IgD-negative memory B cell (primary cell): Measurements from ENCODE around the gene NMRK2. TPM values are rescaled to one million over a fixed set of nuclear protein-coding genes. Genes with fewer than 3 reads are reported as not detected.
"Not testable (repeated sequence)": the region's sequence is repeated elsewhere in the genome, so short reads cannot be mapped to it uniquely, and the experiment has no call there.

ENCODE experiments used
- H3K27ac Mint-ChIP-seq, 3 donors: one replicate each; pipeline ENCODE4 v1.8.0; 2020 to 2022; ENCODE audit warnings: mild to moderate bottlenecking in 3 of 3, mixed read lengths in 3 of 3, moderate library complexity in 1 of 3
- H3K27me3 Mint-ChIP-seq: one replicate; pipeline ENCODE4 v1.8.0; 2021; ENCODE audit warnings: mixed read lengths
- H3K36me3 Mint-ChIP-seq: one replicate; pipeline ENCODE4 v1.8.0; 2020; ENCODE audit warnings: mild to moderate bottlenecking, mixed read lengths
- H3K4me1 Mint-ChIP-seq, 3 donors: one replicate each; pipeline ENCODE4 v1.8.0; 2020 to 2022; ENCODE audit warnings: mixed read lengths in 3 of 3, mild to moderate bottlenecking in 1 of 3
- H3K4me3 Mint-ChIP-seq, 4 donors: one replicate each; pipeline ENCODE4 v1.8.0; 2020 to 2022; ENCODE audit warnings: mild to moderate bottlenecking in 4 of 4, mixed read lengths in 4 of 4, moderate library complexity in 3 of 4
- H3K9me3 Mint-ChIP-seq, 3 donors: one replicate each; pipeline ENCODE4 v1.8.0; 2020 to 2021; ENCODE audit warnings: mixed read lengths in 3 of 3, mild to moderate bottlenecking in 1 of 3
- polyA plus RNA-seq: library from polyadenylated mRNA; unstranded; fragments of 300-500 nt; fragmentation: Illumina TruSeq; gene quantifications from one replicate; pipeline ENCODE4 v1.2.3, GENCODE V29; 2021

Gene NMRK2
- polyA plus RNA-seq, 1 donor from 2014 or later, result not detected

DNA sequence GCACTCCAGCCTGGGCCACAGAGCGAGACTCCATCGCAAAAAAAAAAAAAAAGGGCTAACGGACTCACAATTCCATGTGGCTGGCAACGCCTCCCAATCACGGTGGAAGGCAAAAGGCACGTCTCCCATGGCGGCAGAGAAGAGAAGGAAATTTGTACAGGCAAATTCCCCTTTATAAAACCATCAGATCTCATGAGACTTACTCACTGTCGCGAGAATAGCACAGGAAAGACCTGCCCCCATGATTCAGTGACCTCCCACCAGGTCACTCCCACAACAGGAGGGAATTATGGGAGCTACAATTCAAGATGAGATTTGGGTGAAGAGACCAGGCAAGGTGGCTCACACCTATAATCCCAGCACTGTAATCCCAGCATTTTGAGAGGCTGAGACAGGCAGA lies 18.7 kb upstream of the NMRK2 start:
- peaks cover 4% of the 10 kb centered on the region for H3K36me3 Mint-ChIP-seq
- H3K27ac Mint-ChIP-seq, result no peak overlapping the region
- H3K4me1 Mint-ChIP-seq, result peaks cover 0 to 4% (median 0%) of the 10 kb centered on the region in 3 donors
- H3K4me3 Mint-ChIP-seq, result no peak overlapping the region
- peaks cover 7% of the 10 kb centered on the region for H3K27me3 Mint-ChIP-seq
- H3K9me3 Mint-ChIP-seq, result peaks cover 4 to 5% (median 4%) of the 10 kb centered on the region in 3 donors

DNA sequence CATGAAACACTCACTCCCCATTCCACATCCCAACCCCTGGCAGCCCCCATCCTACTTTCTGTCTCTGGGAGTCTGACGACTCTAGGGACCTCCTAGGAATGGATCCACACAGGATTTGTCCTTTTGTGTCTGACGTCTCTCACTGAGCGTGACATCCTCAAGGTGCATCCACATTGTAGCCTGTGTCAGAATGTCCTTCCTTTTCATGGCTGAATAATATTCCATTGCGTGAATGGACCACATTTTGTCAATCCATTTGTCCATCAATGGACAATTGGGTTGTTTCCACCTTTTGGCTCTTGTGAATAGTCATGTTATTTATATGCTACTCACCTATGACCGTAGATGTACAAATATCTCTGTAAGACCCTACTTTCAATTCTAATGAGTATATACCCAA lies 16.8 kb upstream of the NMRK2 start:
- H3K4me1 Mint-ChIP-seq, result peaks cover 0 to 4% (median 0%) of the 10 kb centered on the region in 3 donors
- no peak overlapping the region for H3K4me3 Mint-ChIP-seq
- H3K27me3 Mint-ChIP-seq, result peaks cover 7% of the 10 kb centered on the region
- H3K36me3 Mint-ChIP-seq, result peaks cover 2% of the 10 kb centered on the region
- no peak overlapping the region for H3K27ac Mint-ChIP-seq
- H3K9me3 Mint-ChIP-seq, result peaks cover 2 to 4% (median 4%) of the 10 kb centered on the region in 3 donors

DNA sequence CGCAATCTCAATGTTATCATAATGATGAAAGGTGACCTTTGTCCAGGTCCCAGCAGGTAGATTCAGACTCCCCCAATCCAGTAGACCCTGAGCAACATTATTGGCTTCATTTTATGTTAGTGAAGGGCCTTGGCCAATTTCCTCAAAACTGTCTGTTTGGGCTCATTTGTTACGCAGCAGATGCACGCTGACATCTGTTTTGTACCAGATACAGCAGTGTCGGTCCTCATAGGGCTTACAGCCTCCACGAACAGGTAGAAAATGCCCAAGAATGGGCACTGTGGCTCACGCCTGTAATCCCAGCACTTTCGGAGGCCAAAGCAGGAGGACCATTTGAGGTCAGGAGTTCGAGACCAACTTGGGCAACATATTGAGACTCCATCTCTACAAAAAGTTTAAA lies 13.1 kb upstream of the NMRK2 start:
- Mint-ChIP-seq H3K36me3 (no peaks in the 10 kb centered on the region), H3K4me1 (peaks cover 0 to 4% (median 0%) of the 10 kb centered on the region in 3 donors), H3K4me3 (no peak overlapping the region), H3K27me3 (peaks cover 7% of the 10 kb centered on the region), H3K9me3 (peaks cover 7 to 11% (median 8%) of the 10 kb centered on the region in 3 donors), H3K27ac (no peak overlapping the region)

DNA sequence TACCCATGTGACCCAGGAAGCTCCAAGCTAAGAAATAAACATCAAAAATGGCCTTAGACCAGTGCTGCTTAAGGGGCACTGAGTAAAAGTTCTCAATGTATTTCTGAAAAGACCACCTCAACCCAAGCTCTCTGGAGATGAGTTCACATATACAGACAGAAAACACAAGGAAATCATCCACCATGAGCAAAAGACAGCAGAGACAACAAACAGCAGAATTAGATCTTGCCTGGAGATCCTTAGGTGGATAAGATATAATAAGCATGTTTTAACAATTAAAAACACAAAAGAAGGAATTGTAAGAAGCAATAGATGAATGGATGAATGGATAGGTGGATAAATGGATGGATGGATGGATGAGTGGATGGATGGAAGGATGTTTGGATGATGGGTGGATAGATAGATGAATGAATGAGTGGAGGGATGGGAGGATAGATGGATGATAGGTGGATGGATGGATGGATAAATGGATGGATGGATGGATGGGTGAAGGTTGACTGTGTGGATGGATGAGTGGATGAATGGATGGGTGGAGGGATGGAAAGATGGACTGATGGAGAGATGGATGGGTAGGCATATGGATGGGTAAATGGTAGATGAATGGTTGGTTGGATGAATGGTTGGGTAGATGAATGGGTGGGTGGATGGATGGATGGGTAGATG lies 9.6 kb upstream of the NMRK2 start:
- Mint-ChIP-seq H3K4me1 (no peaks in the 10 kb centered on the region), H3K27ac (no peak overlapping the region)

DNA sequence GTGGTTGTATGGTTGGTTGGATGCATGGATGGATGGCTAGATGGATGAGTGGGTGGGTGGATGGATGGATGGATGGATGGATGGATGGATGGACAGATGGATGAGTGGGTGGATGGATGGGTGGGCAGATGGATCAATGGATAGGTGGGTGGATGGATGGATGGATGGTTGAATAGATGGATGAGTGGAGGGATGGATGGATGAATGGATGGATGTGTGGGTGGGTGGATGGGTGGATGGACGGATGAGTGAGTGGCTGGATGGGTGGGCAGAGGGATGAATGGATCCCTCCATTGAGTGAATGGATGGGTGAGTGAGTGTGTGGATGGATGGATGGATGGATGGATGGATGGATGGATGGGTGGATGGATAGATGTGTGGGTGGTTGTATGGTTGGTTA lies 9.0 kb upstream of the NMRK2 start:
- Mint-ChIP-seq H3K9me3 (peaks cover 4 to 9% (median 7%) of the 10 kb centered on the region in 3 donors), H3K36me3 (no peaks in the 10 kb centered on the region), H3K27ac (no peak overlapping the region), H3K27me3 (peaks cover 3% of the 10 kb centered on the region), H3K4me1 (no peaks in the 10 kb centered on the region), H3K4me3 (no peak overlapping the region)

More for the DNA sequence above, 9.6 kb upstream of the NMRK2 start:
- Mint-ChIP-seq H3K27me3 (peaks cover 2% of the 10 kb centered on the region), H3K4me3 (peak overlapping the region in 1 of 4 donors; percentile 2), H3K36me3 (no peaks in the 10 kb centered on the region), H3K9me3 (peaks cover 4 to 9% (median 7%) of the 10 kb centered on the region in 3 donors)

DNA sequence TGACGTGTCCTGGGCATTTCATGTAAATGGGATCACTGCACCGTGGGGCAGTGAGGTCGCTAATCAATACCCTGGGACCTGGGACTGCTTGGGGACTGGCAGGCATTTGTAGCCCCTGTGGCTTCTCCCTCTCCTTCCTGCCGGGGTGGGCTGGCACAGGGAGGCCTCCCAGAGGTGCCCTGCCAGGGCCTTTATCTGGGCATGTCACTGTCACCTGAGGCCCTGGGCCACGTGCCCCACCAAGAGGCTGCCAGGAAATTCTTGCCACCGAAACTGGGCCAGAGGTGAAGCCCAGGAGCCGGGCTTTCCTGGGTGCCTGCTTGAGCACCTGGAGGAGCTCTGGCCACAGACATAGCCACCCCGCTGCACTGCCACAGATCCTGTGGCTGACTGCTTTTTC lies 1.8 kb upstream of the NMRK2 start:
- Mint-ChIP-seq H3K36me3 (no peaks in the 10 kb centered on the region), H3K4me1 (no peaks in the 10 kb centered on the region), H3K27me3 (peaks cover 23% of the 10 kb centered on the region), H3K9me3 (no peaks in the 10 kb centered on the region), H3K4me3 (no peak overlapping the region), H3K27ac (no peak overlapping the region)

DNA sequence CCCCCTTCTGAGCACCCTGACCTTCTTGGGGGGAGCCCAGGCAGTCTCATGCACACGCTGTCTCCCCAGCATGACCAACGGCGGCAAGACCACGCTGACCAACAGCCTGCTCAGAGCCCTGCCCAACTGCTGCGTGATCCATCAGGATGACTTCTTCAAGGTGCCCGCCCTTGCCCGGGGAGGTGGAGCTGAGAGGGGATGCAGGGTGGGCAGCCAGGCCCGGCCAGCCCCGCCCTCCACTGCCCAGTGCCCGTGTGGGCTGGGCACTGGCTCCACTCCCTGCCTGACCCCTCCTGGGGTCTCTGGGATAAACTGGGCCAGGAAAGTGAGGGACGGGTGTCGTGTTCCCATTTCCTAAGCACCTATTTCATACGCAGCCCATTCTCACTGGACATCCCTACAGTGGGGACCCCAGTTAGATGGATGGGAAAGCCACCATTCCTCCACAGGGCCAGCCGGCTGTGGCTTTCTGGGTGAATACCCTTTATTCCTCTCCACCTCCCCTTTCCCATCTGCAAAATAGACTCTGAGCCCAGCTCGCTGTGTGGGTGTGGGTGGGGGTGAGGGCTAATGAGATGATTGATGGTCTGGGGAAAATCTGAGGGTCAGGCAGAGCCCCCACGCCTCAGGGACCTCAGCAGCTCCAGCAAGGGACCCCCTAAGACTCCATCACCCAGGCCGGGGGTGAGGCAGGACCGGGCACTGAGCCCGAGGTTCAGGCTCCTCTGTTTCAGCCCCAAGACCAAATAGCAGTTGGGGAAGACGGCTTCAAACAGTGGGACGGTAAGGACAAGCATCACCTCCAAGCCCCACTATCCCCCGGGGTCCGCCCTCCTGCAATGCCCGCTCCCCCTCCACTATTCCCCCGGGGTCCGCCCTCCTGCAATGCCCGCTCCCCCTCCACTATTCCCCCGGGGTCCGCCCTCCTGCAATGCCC lies 3.9 kb downstream of the NMRK2 start:
- Mint-ChIP-seq H3K4me1 (no peaks in the 10 kb centered on the region), H3K27me3 (peaks cover 14% of the 10 kb centered on the region), H3K27ac (no peak overlapping the region), H3K36me3 (no peaks in the 10 kb centered on the region), H3K4me3 (no peak overlapping the region), H3K9me3 (no peaks in the 10 kb centered on the region)

DNA sequence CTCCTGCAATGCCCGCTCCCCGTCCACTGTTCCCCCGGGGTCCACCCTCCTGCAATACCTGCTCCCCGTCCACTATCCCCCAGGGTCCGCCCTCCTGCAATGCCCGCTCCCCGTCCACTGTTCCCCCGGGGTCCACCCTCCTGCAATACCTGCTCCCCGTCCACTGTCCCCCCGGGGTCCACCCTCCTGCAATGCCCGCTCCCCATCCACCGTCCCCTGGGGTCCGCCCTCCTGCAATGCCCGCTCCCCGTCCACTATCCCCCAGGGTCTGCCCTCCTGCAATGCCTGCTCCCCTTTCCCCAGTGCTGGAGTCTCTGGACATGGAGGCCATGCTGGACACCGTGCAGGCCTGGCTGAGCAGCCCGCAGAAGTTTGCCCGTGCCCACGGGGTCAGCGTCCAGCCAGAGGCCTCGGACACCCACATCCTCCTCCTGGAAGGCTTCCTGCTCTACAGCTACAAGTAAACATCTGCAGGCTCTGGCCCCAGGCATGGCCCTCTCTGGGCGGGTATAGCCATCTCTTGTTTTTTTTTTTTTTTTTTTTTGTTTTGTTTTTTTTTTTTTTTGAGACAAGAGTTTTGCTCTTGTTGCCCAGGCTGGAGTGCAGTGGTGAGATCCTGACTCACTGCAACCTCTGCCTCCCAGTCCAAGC lies 5.6 kb downstream of the NMRK2 start:
- H3K4me1 Mint-ChIP-seq, H3K27me3 Mint-ChIP-seq, H3K4me3 Mint-ChIP-seq, H3K27ac Mint-ChIP-seq, H3K36me3 Mint-ChIP-seq, H3K9me3 Mint-ChIP-seq: not testable (repeated sequence)

DNA sequence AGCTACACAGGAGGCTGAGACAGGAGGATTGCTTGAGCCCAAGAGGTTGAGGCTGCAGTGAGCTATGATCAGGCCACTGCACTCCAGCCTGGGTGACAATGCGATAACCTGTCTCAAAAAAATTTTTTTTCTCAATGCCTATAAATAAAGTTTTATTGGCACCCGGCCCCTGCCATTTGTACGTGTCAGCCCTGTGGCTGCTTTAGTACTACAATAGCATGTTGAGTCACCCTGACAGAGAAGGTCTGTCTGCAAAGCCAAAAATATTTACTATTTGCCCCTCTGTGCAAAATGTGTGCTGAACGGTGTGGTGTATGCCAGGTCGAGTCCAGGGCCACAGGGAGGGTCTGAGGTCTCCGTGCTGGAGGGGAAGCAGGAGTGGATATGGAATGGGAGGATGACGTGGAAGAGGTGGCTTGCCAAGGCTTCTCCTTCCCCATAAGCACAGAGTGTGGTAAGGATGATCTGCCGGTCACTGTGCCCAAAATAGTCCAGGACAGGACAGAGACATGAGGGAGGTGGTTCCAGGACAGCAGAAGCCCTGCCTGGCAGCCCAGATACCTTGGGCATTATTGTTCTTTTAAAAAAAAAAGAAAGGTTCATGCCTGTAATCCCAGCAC lies 10.0 kb downstream of the NMRK2 start:
- Mint-ChIP-seq H3K27ac (no peak overlapping the region), H3K36me3 (no peaks in the 10 kb centered on the region), H3K4me1 (peaks cover 0 to 2% (median 0%) of the 10 kb centered on the region in 3 donors), H3K4me3 (no peak overlapping the region), H3K9me3 (no peaks in the 10 kb centered on the region), H3K27me3 (no peaks in the 10 kb centered on the region)

DNA sequence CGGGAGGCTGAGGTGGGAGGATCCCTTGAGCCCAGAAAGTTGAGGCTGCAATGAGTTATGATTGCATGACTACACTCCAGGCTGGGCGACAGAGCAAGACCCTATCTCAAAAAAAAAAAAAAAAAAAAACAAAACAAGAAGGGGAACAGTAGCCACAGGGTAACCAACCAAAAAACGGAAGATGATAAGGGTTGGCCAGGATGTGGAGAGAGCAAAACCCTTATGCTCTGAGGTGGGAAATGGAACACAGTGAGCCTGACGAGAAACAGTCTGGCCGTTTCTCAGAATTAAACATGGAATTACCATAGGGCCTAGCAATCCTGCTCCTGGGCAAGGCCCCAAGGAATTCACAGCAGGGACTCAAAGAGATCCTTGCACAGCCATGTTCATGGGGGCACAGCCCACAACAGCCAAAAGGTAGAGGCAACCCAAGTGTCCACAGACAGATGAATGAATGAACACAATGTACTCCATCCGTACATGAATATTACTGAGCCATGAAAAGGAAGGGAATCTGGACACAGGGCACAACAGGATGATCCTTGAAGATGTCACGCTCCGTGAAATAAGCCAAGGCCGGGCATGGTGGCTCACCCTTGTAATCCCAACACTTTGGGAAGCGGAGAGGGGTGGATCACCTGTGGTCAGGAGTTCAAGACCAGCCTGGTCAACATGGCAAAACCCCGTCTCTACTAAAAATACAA lies 11.3 kb downstream of the NMRK2 start:
- H3K27me3 Mint-ChIP-seq, result peaks cover 3% of the 10 kb centered on the region
- no peak overlapping the region for H3K4me3 Mint-ChIP-seq
- H3K9me3 Mint-ChIP-seq, result no peaks in the 10 kb centered on the region
- no peak overlapping the region for H3K27ac Mint-ChIP-seq
- no peaks in the 10 kb centered on the region for H3K36me3 Mint-ChIP-seq
- peaks cover 0 to 3% (median 2%) of the 10 kb centered on the region in 3 donors for H3K4me1 Mint-ChIP-seq

DNA sequence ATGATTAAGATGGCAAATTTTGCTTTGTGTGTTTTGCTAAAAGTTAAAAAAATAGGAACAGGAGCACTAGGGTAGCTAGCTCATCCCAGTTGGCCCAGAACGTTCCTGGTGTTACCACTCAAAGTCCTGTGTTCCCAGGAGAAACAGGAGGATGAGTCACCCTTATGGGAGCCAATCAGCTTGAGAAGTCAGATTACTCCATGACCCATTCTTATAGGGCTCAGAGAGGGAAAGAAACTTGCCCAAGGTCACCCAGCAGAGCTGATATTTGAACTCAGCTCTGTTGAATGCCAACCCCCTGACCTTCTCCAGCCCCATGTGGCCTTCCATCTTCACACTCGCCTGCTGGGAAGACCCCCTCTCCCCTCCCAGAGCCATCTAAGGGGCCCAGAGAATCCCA lies 13.0 kb downstream of the NMRK2 start:
- Mint-ChIP-seq H3K36me3 (no peaks in the 10 kb centered on the region), H3K27ac (no peak overlapping the region), H3K4me3 (no peak overlapping the region), H3K9me3 (no peaks in the 10 kb centered on the region), H3K27me3 (peaks cover 3% of the 10 kb centered on the region), H3K4me1 (peaks cover 0 to 3% (median 2%) of the 10 kb centered on the region in 3 donors)

DNA sequence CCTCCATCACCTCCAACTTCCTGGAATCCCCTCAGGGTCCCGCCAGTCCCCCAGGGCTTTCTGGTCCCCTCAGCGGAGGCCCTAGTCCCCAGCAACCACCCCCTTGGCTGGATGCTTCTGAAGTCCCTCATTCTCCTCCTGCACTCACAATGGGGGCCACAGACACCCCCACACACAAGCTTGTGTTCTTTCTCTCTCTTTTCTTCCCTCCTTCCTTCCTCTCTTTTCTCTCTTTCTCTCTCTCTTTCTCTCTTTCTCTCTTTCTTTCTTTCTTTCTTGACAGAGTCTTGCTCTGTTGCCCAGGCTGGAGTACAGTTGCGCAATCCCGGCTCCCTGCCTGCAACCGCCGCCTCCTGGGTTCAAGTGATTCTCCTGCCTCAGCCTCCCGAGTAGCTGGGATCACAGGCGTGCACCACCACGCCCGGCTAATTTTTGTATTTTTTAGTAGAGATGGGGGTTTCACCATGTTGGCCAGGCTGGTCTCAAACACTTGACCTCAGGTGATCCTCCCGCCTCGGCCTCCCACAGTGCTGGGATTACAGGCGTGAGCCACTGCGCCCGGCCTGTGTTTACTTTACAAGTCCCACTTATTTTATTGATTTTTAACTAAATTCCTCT lies 14.6 kb downstream of the NMRK2 start:
- not testable (repeated sequence) for H3K9me3 Mint-ChIP-seq, H3K36me3 Mint-ChIP-seq, H3K4me3 Mint-ChIP-seq, H3K27me3 Mint-ChIP-seq, H3K4me1 Mint-ChIP-seq
- H3K27ac Mint-ChIP-seq, result peak overlapping the region in 1 of 3 donors; percentile 63

DNA sequence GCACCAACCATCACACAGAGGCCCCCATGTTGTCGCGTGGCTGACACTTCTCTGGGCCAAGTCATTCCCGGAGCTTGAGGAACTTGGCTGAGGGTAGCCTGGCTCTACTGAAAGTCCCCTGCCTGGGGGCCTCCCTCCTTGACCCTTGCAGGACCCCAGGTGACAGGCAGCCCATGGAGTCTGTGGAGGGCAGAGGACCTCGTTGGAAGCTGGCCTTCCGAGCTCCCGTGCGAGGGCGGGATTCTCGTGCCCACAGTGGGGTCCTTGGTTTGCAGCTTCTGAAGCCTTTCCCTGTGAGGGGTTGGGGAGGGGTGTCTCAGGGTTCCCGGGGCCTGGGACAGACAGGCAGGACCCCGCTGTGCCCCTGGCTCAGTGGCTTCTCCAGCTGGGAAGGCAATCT lies 16.4 kb downstream of the NMRK2 start:
- Mint-ChIP-seq H3K27ac (no peak overlapping the region), H3K4me1 (peaks cover 4 to 8% (median 6%) of the 10 kb centered on the region in 3 donors), H3K27me3 (peaks cover 8% of the 10 kb centered on the region), H3K4me3 (no peak overlapping the region), H3K9me3 (no peaks in the 10 kb centered on the region), H3K36me3 (no peaks in the 10 kb centered on the region)
